Type B pancreatic cell (in vitro differentiated cells): ENCODE data around the gene DMBX1. TPM values are rescaled to one million over a fixed set of nuclear protein-coding genes. Genes with fewer than 3 reads are reported as not detected.

Source experiments
- DNase-seq: peaks from one replicate; pipeline ENCODE4 v3.0.0; 2021; ENCODE audit warnings: mixed read lengths; ENCODE audit not compliant: unreplicated experiment; ENCODE audit errors: extremely low spot score
- H3K27ac Mint-ChIP-seq: 2 replicates; pipeline ENCODE4 v1.8.0; 2021; ENCODE audit warnings: mild to moderate bottlenecking, mixed read lengths
- H3K27me3 Mint-ChIP-seq: 2 replicates; pipeline ENCODE4 v1.8.0; 2021; ENCODE audit warnings: mixed read lengths
- H3K36me3 Mint-ChIP-seq: 2 replicates; pipeline ENCODE4 v1.8.0; 2021; ENCODE audit warnings: mixed read lengths
- H3K4me1 Mint-ChIP-seq: one replicate; pipeline ENCODE4 v1.8.0; 2021; ENCODE audit warnings: mixed read lengths; ENCODE audit not compliant: unreplicated experiment
- H3K4me3 Mint-ChIP-seq: 2 replicates; pipeline ENCODE4 v1.8.0; 2021; ENCODE audit warnings: mild to moderate bottlenecking, mixed read lengths
- H3K9me3 Mint-ChIP-seq: 2 replicates; pipeline ENCODE4 v1.8.0; 2021; ENCODE audit warnings: mixed read lengths
- long read RNA-seq: library from polyadenylated mRNA; unstranded; transcript quantifications from one replicate; pipeline ENCODE4 v2.0.0, GENCODE V29; 2020
- total RNA-seq: library from RNA; stranded (reverse); gene quantifications from 2 replicates; pipeline ENCODE4 v1.2.1, GENCODE V29; 2021; ENCODE audit warnings: low replicate concordance
- TF ChIP-seq, protein P1 (sequence below): fragments of 200-600 bp; sonication (generic); conservative IDR thresholded peaks from 2 replicates; pipeline ENCODE4 v1.5.0; 2021; ENCODE audit warnings: antibody characterized with exemption, mild to moderate bottlenecking

The DMBX1 gene
- total RNA-seq = 0.10 TPM in 1 of 2 replicates, not detected in the other
- long read RNA-seq = 0 reads

DNA sequence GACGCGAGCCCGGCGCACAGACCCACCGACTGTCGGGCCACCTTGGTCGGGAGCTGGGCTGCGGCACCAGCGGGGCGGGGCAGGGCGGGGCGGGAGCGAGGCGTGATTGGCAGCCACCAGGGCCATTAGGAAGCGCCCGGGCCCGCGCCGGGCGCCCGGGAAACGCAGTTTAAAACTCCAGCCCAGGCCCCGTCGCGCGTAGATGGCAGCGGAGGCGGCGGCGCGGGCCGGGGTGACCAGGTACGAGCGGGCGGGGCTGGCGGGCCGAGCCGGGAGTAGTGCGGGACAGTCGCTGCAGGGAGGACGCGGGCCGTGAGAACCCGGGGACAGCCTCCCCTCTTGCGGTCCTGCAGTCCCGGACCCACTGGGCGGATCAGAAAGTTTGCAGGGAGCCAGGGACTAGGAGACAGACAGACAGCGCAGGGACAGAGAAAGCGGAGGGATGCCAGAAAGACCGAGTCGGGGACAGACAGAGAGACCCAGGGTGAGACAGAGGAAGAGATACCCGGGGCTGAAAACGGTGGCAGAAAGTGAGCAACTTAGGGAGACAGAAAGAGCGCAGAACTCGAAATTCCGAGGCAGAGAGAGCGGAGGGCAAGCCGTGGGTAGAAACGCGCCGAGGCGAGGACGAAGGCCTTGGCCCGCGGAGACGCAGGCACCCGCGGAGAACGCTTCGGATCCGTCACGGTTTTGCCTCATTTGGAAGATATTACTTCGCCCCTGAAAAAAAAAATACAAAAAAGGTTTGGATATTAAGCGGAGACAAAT is at the start of gene DMBX1:
TSS of gene DMBX1 (plus strand) at position 199 of the 768 bp plus-strand sequence. CDS start 17,175 bp downstream, outside the sequence.
- no peak for DNase-seq
- H3K4me3 Mint-ChIP-seq = peak within 1 kb of the TSS; percentile 85
- H3K27ac Mint-ChIP-seq = peak within 1 kb of the TSS; percentile 72
- TF ChIP-seq, protein P1, sequence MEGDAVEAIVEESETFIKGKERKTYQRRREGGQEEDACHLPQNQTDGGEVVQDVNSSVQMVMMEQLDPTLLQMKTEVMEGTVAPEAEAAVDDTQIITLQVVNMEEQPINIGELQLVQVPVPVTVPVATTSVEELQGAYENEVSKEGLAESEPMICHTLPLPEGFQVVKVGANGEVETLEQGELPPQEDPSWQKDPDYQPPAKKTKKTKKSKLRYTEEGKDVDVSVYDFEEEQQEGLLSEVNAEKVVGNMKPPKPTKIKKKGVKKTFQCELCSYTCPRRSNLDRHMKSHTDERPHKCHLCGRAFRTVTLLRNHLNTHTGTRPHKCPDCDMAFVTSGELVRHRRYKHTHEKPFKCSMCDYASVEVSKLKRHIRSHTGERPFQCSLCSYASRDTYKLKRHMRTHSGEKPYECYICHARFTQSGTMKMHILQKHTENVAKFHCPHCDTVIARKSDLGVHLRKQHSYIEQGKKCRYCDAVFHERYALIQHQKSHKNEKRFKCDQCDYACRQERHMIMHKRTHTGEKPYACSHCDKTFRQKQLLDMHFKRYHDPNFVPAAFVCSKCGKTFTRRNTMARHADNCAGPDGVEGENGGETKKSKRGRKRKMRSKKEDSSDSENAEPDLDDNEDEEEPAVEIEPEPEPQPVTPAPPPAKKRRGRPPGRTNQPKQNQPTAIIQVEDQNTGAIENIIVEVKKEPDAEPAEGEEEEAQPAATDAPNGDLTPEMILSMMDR = no peak
- peaks cover 4% of the 10 kb centered on the region for H3K36me3 Mint-ChIP-seq
- H3K4me1 Mint-ChIP-seq = peaks cover 19% of the 10 kb centered on the region
- peaks cover 95% of the 10 kb centered on the region for H3K27me3 Mint-ChIP-seq
- H3K9me3 Mint-ChIP-seq = no peaks in the 10 kb centered on the region

- H3K4me1 Mint-ChIP-seq = peaks cover 7% of the 10 kb centered on the region
- no peaks in the 10 kb centered on the region for H3K36me3 Mint-ChIP-seq
- H3K9me3 Mint-ChIP-seq = no peaks in the 10 kb centered on the region
- no peak for DNase-seq
- TF ChIP-seq, protein P1 = no peak
- H3K4me3 Mint-ChIP-seq = no peak overlapping the region
- H3K27me3 Mint-ChIP-seq = peaks cover 65% of the 10 kb centered on the region
- no peak overlapping the region for H3K27ac Mint-ChIP-seq
Observed at GRCh38 chr1:46440478-46440877, 49.2 kb upstream of the DMBX1 start.

GRCh38 chr1:46442317-46443161 is 47.1 kb upstream of the DMBX1 start:
- Mint-ChIP-seq H3K27me3 (peaks cover 67% of the 10 kb centered on the region), H3K4me3 (peak overlapping the region; percentile 87), H3K9me3 (no peaks in the 10 kb centered on the region), H3K36me3 (no peaks in the 10 kb centered on the region), H3K27ac (peak overlapping the region; percentile 76), H3K4me1 (peaks cover 7% of the 10 kb centered on the region)
- peak; percentile 85 for DNase-seq
- TF ChIP-seq, protein P1 = peak; percentile 98

DNA sequence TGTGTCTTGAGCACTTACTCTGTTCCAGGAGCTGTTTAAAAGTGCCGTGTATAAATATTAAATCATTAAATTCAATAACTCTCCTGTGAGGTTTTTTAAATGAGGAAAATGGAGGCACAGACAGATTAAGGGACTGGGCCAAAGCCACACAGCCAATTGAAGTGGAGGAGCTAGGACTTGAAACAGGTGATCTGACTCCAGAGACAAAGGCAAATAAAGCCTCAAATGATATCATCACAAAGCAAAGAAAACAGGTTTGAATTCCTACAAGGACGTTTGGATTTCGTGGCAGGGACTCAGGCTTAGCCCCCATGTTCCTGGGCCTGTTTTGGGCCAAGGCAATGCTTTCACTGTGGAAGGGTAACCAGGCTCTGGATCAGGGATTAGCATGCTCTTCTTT is 45.2 kb upstream of the DMBX1 start:
- H3K27me3 Mint-ChIP-seq = peaks cover 74% of the 10 kb centered on the region
- H3K4me1 Mint-ChIP-seq = peaks cover 12% of the 10 kb centered on the region
- H3K36me3 Mint-ChIP-seq = no peaks in the 10 kb centered on the region
- DNase-seq = no peak
- TF ChIP-seq, protein P1 = no peak
- no peaks in the 10 kb centered on the region for H3K9me3 Mint-ChIP-seq
- no peak overlapping the region for H3K27ac Mint-ChIP-seq
- no peak overlapping the region for H3K4me3 Mint-ChIP-seq

DNA sequence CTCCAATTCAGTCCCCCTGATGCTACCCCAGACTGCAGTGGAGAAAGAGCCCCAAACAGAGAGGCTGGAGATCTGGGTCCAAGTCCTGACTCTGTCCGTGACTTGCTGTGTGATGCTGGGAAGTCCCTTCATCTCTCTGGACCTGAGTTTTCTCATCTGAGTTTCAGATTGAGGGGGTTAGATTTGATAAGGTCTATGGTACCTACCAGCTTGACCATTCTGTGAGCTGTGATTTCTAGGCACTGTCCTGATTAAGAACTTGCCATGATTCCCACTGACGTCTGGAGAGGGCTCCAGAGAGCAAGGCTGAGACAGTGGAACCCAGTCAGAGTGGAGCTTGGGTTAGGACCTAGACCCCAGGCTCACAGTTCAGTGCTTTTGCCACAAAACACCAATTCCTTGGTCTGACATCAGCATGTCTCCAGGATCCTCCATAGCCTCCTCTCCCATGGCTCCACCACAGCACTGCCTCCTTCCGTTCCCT is 43.8 kb upstream of the DMBX1 start:
- Mint-ChIP-seq H3K9me3 (no peaks in the 10 kb centered on the region), H3K27ac (no peak overlapping the region)
- TF ChIP-seq, protein P1 = no peak

More for the DNA sequence above, 43.8 kb upstream of the DMBX1 start:
- Mint-ChIP-seq H3K27me3 (peaks cover 84% of the 10 kb centered on the region), H3K4me1 (peaks cover 12% of the 10 kb centered on the region), H3K4me3 (no peak overlapping the region), H3K36me3 (no peaks in the 10 kb centered on the region)
- no peak for DNase-seq
